ENCODE data around the gene HYAL3.

HYAL3 gene

DNA sequence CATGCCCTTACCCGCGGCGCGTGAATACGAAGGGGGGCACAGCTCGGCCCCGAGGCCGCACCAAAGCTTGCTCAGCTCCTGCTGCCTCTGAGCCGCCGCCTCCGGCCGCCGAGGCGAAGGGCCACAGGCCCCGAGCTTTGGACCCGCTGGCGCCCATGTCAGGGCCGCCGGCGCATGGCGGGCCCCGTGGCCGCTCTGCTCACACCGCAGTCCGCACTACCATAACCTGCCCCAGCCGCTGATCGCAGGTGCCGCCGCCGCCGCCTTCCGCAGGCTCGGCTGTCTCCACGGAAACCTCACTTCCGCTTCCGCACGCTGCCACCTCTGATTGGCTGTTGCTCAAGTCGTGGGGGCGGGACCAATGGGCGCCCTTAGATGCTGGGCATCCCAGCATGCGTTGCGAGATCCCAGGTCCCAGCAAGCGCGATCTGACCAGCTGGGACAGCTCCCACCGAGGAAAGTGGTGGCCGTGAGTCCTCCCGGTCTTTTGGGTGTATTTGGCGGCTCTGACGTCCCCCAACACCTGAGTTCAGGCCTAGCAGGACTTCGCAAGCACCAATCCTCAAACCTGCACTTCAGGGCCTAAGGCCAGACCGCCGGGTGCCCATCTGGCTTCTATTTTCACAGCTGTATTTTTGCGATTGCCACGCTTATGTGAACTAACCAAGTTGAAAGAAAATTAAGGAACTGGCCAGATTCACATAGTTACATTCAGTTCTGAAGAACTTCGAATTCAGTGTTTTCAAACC, 28.9 kb upstream of the HYAL3 start, which contains the start of gene TUSC2:
TSS of gene TUSC2 (minus strand) at position 281 of the 749 bp plus-strand sequence. CDS start at position 157, 124 bp downstream.
- TF ChIP-seq, protein P1, sequence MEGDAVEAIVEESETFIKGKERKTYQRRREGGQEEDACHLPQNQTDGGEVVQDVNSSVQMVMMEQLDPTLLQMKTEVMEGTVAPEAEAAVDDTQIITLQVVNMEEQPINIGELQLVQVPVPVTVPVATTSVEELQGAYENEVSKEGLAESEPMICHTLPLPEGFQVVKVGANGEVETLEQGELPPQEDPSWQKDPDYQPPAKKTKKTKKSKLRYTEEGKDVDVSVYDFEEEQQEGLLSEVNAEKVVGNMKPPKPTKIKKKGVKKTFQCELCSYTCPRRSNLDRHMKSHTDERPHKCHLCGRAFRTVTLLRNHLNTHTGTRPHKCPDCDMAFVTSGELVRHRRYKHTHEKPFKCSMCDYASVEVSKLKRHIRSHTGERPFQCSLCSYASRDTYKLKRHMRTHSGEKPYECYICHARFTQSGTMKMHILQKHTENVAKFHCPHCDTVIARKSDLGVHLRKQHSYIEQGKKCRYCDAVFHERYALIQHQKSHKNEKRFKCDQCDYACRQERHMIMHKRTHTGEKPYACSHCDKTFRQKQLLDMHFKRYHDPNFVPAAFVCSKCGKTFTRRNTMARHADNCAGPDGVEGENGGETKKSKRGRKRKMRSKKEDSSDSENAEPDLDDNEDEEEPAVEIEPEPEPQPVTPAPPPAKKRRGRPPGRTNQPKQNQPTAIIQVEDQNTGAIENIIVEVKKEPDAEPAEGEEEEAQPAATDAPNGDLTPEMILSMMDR (IDR thresholded peaks at IDR 0.05; ENCODE audit: control insufficient read depth, extremely low read depth, insufficient read depth): no peak
- peak; percentile 92 for DNase-seq (ENCODE audit: low read depth)
- H3K4me3 ChIP-seq (ENCODE audit: low read depth, low read length): peak within 1 kb of the TSS; percentile 100

DNA sequence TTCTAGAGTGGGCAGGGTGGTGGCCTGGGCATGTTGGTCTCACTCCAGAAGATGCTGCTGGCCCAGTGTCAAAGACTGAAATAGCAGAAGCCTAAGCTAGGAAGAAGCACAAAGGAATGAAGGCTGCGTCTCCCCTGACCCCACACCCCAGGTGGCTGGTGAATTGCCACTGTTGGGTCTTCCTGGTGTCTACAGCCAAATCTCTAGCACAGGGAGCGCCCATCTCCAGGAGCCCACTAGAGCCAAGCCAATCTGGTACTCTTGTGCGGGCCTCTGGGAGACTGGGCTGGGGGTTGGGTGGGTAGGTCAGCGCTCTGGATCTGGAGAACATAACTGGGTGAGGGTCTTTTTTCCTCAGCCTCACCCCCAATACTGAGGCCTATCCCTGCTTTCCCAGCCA, 27.9 kb upstream of the HYAL3 start:
- TF ChIP-seq, protein P1 (IDR thresholded peaks at IDR 0.05; ENCODE audit: control insufficient read depth, extremely low read depth, insufficient read depth): no peak
- no peak for DNase-seq (ENCODE audit: low read depth)
- H3K4me3 ChIP-seq (ENCODE audit: low read depth, low read length): peak overlapping the region; percentile 100

DNA sequence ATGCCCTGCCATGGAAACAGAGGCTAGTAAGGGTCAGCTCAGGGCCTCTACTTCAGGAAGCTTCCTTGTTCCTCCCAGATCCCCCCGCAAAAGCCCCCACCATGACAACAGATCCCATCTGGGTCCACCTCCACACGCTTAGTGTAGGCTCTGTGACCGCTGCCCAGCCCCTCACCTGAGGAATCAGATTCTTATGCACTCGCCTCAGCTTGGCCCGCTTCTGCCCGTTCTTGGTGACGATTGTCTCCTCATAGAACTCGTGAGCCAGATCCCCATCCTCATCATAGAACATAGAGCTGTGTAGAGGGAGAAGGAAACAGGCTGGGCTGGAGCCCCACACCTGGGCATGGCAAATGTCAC, 27.0 kb upstream of the HYAL3 start:
- TF ChIP-seq, protein P1 (IDR thresholded peaks at IDR 0.05; ENCODE audit: control insufficient read depth, extremely low read depth, insufficient read depth): no peak
- DNase-seq (ENCODE audit: low read depth): no peak
- no peak overlapping the region for H3K4me3 ChIP-seq (ENCODE audit: low read depth, low read length)

DNA sequence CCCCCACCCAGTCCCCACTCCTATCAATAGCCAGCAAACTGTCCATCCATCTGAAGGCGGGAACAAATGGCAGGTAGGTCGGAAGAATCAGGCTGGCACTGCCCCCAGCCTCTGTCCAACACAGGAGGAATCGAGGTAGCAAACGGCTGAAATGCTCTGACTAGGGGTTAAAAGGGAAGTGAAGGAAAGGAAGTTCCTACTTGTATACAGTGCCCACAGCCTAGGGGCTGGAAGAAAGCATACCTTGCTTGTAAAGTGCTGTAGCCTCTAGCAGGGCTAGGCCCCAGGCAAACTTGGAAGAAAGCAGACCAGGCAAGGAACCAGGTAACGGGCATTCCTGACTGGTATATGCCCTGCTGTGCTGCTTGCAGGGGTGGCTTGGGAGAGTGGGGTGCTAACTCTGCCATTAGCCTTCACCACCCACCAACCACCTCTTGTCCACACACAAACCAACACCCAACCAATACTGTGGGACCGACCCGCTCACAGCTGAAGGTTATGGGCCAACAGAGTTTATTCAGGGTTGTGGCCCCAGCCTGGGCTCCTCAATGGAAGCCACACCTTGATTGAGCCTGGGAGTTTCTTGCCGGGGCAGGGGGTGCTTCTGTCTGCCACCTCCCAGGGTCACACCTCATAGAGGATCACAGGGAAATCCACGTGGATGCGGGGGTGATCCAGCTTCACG, 26.4 kb upstream of the HYAL3 start:
- no peak for DNase-seq (ENCODE audit: low read depth)
- no peak overlapping the region for H3K4me3 ChIP-seq (ENCODE audit: low read depth, low read length)
- TF ChIP-seq, protein P1 (IDR thresholded peaks at IDR 0.05; ENCODE audit: control insufficient read depth, extremely low read depth, insufficient read depth): no peak

DNA sequence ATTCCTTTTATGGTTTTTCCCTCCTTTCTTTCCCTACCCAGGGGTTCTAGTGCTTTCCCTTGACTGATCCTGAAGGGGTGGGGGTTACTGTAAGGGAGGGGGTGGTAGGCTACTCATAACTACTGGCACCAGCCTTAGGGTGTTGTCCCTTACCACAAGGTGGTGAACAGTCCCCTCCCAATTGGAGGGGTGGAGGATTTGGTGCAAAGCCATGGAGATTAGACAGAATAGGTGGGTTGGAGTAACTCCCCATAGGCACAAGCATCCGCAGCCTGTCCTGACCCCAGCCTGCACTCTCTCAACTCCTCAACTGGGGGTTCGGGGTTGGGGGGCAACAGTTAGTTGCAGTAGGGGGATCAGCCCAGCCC, 25.9 kb upstream of the HYAL3 start:
- no peak for DNase-seq (ENCODE audit: low read depth)
- no peak overlapping the region for H3K4me3 ChIP-seq (ENCODE audit: low read depth, low read length)
- TF ChIP-seq, protein P1 (IDR thresholded peaks at IDR 0.05; ENCODE audit: control insufficient read depth, extremely low read depth, insufficient read depth): no peak

DNA sequence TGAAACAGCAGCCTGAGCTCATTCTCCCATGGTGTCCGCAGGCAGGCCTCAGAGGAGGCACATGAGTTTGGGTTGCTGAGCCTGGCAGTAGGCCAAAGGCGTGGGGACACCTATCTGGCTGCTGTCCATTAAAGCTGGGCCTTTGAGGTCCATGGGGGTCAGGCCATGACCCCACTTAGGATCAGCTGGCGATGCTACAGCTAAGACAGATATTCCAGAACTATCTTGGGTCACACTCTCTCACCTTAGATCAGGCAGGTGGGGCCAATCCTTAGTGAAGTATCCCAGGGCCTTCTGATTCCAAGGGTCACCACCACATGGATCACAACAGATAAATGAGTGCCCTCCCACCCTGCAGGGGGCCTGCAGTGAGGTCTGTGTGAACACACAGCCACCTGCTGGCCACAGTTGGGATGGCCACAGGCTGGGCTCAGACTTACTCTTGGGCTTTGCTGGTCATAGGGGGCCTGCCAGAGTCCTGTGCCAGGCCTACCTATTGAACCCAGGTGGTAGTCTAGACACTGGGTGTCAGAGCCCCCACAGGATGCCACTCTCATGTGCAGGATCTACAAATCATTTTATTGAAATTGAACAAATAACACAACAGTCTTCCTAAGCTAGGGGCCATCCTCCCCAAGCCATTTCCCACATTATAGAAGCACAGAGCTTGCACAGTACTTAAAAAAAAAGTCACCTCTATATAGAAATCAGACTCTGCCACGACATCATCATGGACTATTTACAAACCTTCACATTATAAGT, 25.3 kb upstream of the HYAL3 start:
- TF ChIP-seq, protein P1 (IDR thresholded peaks at IDR 0.05; ENCODE audit: control insufficient read depth, extremely low read depth, insufficient read depth): peak; percentile 88
- no peak for DNase-seq (ENCODE audit: low read depth)
- H3K4me3 ChIP-seq (ENCODE audit: low read depth, low read length): no peak overlapping the region

All from LNCaP clone FGC (cell line).